AG04450 (cell line): ENCODE measurements around the gene EEIG1. TPM values are rescaled to one million over a fixed set of nuclear protein-coding genes. Genes with fewer than 3 reads are reported as not detected.

Experiments used
- CTCF ChIA-PET: fragments of 300-600, 350-600 bp; formaldehyde crosslinking; extraction: SDS; loops from one replicate; lab custom pipeline; 2022; ENCODE audit warnings: antibody characterized with exemption, inconsistent platforms; lab: Charles Lee
- POLR2A ChIA-PET: fragments of 350-600 bp; formaldehyde crosslinking; extraction: SDS; loops from one replicate; lab custom pipeline; 2021; ENCODE audit warnings: antibody characterized with exemption, inconsistent platforms; lab: Yijun Ruan, JAX
- DNase-seq: peaks from one replicate; pipeline ENCODE4 v3.0.0-alpha.2; 2011; ENCODE audit warnings: low read depth, low spot score
- H3K27ac ChIP-seq: one replicate; pipeline ENCODE4 v1.5.1; 2012; ENCODE audit warnings: low read depth, low read length, control low read depth
- H3K27me3 ChIP-seq: one replicate; pipeline ENCODE4 v1.6.0; 2012; ENCODE audit warnings: low read length; ENCODE audit not compliant: control insufficient read depth, insufficient read depth
- H3K4me3 ChIP-seq: 2 replicates; pipeline ENCODE4 v1.5.1; 2011; ENCODE audit warnings: mild to moderate bottlenecking, low read depth, low read length, control low read depth
- H3K9me3 ChIP-seq: 2 replicates; pipeline ENCODE4 v1.5.1; 2012; ENCODE audit warnings: low read length; ENCODE audit not compliant: control insufficient read depth, insufficient read depth
- CTCF ChIP-seq: IDR thresholded peaks from 2 replicates; pipeline ENCODE4 v1.5.1; 2011; ENCODE audit warnings: low read depth, low read length, control low read depth, inconsistent platforms
- polyA plus RNA-seq: library from polyadenylated mRNA; depleted of rRNA; stranded (reverse); fragments of >200 nt; gene quantifications from 2 replicates; pipeline ENCODE4 v1.2.3, GENCODE V29; 2011

The EEIG1 gene
- polyA plus RNA-seq, 1 experiment = 8.3 TPM

DNA sequence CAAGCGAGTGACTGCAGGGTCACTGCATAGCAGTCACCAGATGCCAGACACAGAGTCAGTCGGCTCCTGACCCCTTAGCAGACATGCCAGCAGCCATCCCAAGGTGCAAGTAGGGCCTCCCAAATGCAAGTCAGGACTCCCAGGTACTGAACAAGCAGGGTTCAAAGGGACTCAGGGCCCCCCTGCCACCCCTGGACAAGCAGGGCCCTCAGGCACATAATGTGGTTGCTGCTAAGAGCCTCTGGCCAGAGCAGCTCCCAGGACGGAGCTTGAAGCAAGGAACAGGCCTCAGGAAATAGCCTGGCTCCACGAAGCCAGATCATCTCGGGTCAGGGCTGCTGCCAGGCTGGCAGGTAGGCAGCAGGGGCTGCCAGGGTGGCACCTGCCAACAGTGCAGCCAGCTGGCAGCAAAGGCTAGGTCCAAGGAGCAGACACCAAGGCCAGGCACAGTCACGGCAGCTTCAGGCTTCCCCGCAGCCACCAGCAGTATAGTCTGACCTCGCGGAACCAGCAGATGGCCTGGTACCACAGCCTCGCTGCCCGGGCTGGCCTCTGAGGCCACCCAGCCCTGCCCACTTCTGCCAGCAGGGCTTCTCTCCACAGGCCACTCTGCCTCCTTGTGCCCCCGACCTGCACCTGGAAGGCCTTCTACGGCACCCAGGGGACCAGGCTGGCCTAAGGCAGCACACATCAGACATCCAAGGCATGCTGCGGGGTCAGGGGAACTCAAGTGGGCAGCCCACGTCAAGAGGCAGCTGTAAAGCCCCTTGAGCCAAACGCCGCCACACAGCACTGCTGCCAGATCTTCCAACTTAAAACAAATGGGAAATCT lies 7.4 kb downstream of the EEIG1 start:
- CTCF ChIA-PET = no interaction called here
- POLR2A ChIA-PET = no interaction called here
- Histone ChIP-seq H3K27me3 (no peaks in the 10 kb centered on the region), H3K9me3 (no peaks in the 10 kb centered on the region; the same call in 1 of the 2 replicates), H3K4me3 (no peak overlapping the region), H3K27ac (no peak overlapping the region)
- no peak for TF ChIP-seq CTCF
- DNase-seq = no peak

- Histone ChIP-seq H3K4me3 (no peak overlapping the region), H3K9me3 (no peaks in the 10 kb centered on the region; the same call in 1 of the 2 replicates), H3K27ac (no peak overlapping the region), H3K27me3 (no peaks in the 10 kb centered on the region)
- no peak for TF ChIP-seq CTCF
- ChIA-PET POLR2A (no interaction called here), CTCF (interaction anchor here (0.6 to 1.5 kb wide), 3 partner anchors 29 to 146 kb away, joined by 3 to 5 read pairs (median 4); partner anchors contain the start of gene NAIF1)
- DNase-seq = no peak
Observed at GRCh38 chr9:127972236-127972871, 8.4 kb downstream of the EEIG1 start.

- no peaks in the 10 kb centered on the region; the same call in 1 of the 2 replicates for H3K9me3 ChIP-seq
- H3K27ac ChIP-seq = no peak overlapping the region
- ChIA-PET POLR2A (no interaction called here), CTCF (interaction anchor here (0.6 to 1.5 kb wide), 3 partner anchors 28 to 146 kb away, joined by 3 to 5 read pairs (median 4); partner anchors contain the start of gene NAIF1)
- H3K4me3 ChIP-seq = no peak overlapping the region
- no peak for TF ChIP-seq CTCF
- no peaks in the 10 kb centered on the region for H3K27me3 ChIP-seq
- DNase-seq = no peak
Observed at GRCh38 chr9:127971357-127972235, 9.2 kb downstream of the EEIG1 start.

- no peak overlapping the region for H3K4me3 ChIP-seq
- POLR2A ChIA-PET = interaction anchor here (0.6 kb wide), 1 partner anchor 991 kb away, joined by 4 read pairs; no protein-coding TSS in a partner anchor
- H3K9me3 ChIP-seq = no peaks in the 10 kb centered on the region; the same call in 1 of the 2 replicates
- no peak for TF ChIP-seq CTCF
- CTCF ChIA-PET = interaction anchor here (0.9 to 1.5 kb wide), 2 partner anchors 27 to 147 kb away, joined by 3 read pairs; no protein-coding TSS in a partner anchor
- H3K27me3 ChIP-seq = no peaks in the 10 kb centered on the region
- no peak overlapping the region for H3K27ac ChIP-seq
- DNase-seq = no peak
Observed at GRCh38 chr9:127970401-127971313, 10.1 kb downstream of the EEIG1 start.
